Superior temporal gyrus (tissue), 1 donor: ENCODE data around the gene MYMK.

ENCODE experiments used
- DNase-seq: peaks from one replicate; pipeline ENCODE4 v3.0.0-alpha.2; 2016; ENCODE audit errors: extremely low spot score

MYMK gene

DNA sequence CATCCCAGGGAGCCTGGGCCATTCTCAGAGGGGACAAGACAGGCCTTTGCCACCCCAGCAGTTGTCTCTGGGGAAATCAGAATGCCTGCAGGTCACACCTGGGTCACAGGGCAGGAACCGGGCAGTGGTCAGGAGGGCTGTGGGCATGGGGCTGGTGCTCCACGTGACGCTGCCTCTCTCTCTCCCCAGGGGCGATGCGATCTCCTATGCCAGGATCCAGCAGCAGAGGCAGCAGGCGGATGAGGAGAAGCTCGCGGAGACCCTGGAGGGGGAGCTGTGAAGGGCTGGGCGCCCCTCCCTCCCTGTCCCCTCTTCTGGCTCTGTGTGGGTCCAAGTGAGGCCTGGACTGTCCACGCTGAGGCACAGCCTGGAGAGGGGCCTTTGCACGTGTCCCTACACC is 56.4 kb downstream of the MYMK start:
- no peak for DNase-seq

DNA sequence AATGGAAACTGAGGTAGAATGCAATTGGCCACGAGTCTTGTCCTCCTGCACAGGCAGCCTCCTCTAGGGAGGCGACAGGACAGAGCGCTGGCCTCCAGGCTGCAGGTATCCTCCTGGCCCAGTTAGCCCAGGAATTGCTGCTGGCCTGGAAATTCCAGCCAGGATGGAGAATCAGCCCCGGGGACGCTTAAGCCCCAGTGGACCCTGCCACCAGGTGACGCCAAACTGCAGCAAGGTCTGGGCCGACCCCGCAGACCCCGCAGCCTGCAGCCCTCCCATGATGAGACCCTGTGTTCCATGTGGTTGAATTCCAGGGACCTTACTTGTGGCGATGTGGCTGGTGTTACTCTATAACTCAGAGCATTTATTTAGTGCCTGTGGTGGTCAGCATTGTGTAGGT is 57.7 kb downstream of the MYMK start:
- DNase-seq = no peak

DNA sequence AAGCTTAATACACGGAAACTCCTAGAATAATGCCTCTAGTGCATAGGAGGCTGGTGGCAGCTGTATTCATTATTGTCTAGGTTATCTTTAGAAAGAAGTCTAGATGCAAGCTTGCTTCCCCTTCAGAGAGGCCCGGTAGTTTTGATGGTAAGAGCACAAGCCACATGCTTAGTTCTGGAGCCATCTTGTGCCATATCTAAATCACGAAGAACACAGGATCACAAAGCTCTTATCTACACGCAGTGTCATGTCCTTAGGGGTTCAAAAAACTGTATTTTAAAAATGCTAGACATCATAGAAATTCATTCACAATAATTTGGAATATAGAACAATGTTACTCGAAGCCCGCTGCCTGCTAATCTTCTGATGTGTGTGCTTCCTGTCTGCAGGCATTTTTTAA is 58.8 kb downstream of the MYMK start:
- DNase-seq = no peak

DNA sequence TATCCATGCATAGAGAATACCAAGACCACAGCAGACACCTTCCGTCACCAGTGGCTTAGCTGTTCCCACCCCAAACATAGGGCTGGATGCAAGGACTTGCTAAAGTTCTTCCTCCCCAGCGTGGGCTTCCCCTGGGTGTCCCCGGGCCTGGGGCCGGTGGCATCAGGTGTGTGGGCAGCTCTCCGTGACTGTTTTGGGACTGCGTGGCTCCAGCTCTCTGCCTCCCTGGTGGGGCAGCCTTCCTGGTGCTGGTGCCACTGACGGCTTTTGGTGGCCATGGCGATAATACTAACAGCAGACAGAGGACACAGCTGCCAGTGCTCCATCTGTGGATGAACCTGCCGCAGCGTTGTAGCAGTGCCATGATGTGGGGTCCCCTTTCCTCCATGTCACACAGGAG is 60.1 kb downstream of the MYMK start:
- DNase-seq = no peak
